Hepatocyte (in vitro differentiated cells): Measurements from ENCODE around the gene FAM9B.

Experiments used
- CTCF ChIP-seq: fragments of 200-600 bp; sonication (generic); IDR thresholded peaks from 2 replicates; pipeline ENCODE4 v1.5.1; 2016; ENCODE audit warnings: antibody characterized with exemption, mild to moderate bottlenecking; ENCODE audit not compliant: poor library complexity
- EZH2 ChIP-seq: fragments of 200-600 bp; sonication (generic); IDR thresholded peaks from 2 replicates; pipeline ENCODE4 v1.6.1; 2016; ENCODE audit warnings: antibody characterized with exemption, mild to moderate bottlenecking, borderline replicate concordance

GRCh38 chrX:8988446-8988845, 45.5 kb downstream of the FAM9B start:
- TF ChIP-seq EZH2: no peak
- no peak for TF ChIP-seq CTCF
